NCI-H1048 (cell line): ENCODE data around the gene PKM.

Source experiments
- DNase-seq: peaks from one replicate; lab custom pipeline; 2025; lab: John Stamatoyannopoulos, UW

Gene PKM

DNA sequence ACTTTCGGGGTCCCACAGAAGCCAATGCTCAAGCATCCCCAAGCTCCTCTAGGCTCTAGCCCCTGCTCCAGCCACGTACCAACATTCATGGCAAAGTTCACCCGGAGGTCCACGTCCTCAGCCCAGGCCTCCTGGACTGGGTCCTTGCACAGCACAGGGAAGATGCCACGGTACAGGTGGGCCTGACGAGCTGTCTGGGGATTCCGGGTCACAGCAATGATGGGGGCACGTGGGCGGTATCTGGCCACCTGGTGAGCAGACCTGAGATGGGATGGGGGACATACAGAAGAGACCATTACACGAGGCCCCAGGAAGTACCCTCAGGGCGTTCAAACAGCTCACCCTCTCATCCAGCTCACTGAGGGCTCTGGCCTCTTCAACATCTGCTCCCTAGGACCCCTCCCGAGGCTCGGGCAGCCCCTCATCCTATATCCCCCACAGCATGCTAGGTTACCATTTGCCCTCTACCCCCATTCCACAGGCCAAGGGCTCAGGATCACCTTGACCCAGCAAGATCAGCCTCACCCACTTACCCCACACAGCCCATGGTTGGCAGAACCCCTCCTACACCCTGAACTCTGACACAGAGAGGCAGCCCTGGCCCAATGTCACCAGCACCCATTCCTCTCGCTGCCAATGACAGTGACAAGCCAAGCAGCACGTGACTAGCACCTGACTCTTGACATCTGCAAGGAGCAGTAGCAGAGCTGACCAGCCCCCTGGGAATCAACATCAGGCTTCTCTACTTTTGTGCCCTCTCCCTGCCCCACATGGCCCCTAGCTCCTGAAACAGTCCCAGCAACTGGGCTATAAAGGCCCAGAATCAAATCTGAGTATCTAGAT lies 30.4 kb downstream of the PKM start:
- DNase-seq = no peak

DNA sequence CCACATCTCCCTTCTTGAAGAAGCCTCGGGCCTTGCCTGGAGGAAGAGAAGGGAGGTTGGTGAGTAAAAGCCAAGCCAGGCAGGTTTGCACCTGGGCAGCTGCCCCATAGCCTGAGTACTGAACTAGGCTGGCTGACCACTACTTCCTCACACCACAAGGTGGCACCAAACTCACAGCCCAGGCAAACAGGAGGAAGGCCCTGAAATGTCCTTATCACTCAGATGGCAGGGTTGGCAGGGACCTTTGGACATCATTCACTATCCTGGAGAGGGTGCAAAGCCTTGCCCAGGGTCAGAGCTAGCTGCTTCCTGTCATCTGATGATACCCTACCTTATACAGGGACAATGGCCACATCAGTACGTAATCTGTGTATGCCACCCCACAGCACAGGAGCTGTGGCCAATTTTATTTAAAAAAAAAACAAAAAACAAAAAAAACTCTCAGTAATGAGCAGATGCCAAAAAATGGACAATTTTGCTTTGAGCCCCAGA lies 31.2 kb downstream of the PKM start:
- DNase-seq = peak; percentile 25

- no peak for DNase-seq
Measured at GRCh38 chr15:72199205-72199515, 31.8 kb downstream of the PKM start.

- DNase-seq = no peak
Measured at GRCh38 chr15:72198356-72199204, 32.4 kb downstream of the PKM start.

DNA sequence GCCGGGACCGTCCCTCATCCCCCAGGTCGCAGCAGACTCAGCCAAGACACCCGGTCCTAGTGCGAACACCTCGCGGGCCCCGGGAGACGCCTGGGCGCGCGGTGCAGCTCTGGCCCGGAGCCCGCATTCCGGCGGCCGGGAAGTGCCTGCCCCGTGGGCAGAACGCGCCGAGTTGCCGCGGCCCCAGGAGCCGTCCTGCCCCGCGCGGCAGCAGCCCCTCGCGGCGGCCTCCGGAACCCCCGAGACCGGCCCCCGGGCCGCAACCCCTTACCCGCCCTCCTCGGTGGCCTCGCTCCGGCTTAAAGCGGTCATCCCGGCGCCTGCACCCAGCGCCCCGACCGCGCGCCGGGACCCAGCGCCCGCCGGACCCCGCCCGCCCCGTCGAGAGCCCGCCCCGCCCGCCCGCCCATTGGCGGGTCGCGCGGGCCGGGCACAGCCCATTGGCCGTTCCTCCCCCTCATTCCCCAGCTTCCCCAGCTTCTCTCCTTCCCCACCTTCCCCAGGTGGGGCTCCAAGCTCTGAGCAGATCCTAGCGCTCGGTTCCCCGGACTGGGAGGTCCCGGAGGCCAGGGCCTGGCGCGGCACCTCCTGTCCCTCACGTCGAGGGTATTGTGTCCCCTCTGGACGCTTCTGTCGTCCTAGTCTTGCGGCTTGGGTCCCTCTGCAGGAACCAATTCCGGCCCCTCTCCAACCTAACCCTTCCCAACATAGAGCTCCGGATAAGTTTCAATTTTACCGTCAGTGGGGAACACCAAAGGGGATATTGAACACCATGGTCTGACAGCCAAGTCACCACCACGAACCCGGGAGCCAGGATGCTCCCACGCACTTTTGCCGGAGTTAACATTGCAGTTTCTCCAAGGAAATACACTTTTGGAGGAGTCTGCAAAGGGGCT lies 33.3 kb downstream of the PKM start, which contains the start of gene GRAMD2A:
Gene GRAMD2A (minus strand): TSS at position 328 of the 896 bp plus-strand sequence.
- no peak for DNase-seq

GRCh38 chr15:72197041-72197459 lies 33.9 kb downstream of the PKM start:
- no peak for DNase-seq

GRCh38 chr15:72196409-72197040 lies 34.5 kb downstream of the PKM start:
- no peak for DNase-seq

DNA sequence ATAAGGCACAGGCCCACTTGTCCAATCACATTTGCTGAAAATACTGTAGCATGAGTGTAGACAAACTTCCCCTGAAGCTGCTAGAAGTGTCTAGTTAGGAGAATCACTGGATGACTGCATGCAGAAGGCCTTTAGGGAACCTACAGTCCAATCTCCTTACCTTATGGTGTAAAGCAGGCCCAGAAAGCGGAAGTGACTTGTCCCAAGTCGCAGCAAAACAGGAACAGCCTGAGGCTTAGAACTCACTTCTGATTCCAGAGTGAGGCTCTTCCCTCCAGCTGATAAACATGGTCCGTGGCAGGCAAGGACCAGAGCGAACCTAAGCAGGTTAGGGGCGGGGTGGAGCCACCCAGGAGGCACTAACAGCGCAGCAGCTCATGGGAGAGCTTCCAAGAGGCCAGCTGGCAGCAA lies 35.9 kb downstream of the PKM start:
- no peak for DNase-seq

GRCh38 chr15:72193836-72194396 lies 37.1 kb downstream of the PKM start:
- no peak for DNase-seq

GRCh38 chr15:72192416-72192815 lies 38.6 kb downstream of the PKM start:
- no peak for DNase-seq

- DNase-seq = no peak
Measured at GRCh38 chr15:72189250-72189902, 41.6 kb downstream of the PKM start.

DNA sequence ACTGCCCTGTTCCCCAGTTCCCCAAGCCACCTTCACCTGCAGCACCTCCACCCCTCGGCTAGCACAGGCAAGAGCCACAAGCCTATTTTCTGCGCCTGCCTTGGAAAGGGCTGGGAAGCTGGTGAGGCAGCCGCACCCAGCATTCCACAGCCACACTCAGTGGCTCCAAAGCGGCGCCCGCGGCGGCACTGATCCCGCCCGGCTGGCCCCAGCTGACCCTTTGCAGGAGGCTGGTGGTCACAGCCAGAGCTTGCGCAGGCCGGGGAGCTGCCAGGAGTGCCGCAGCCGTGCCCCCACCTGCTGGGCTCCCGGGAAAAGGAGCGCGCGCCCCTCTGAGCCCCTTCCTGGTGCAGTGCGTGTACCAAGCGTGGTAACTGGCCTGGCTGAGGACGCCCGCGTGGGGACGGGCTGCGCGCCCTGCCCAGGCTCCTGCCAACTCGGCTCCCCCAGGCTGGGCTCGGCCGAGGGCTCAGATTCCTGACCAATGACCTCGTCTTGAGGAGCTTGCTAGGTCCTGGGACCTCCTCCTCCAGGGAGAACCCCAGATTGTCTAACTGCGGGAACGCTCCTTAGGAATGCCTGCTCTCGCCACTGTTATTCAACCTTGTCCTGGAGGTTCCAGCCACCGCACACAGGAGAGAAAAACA lies 46.7 kb downstream of the PKM start:
- DNase-seq = no peak

DNA sequence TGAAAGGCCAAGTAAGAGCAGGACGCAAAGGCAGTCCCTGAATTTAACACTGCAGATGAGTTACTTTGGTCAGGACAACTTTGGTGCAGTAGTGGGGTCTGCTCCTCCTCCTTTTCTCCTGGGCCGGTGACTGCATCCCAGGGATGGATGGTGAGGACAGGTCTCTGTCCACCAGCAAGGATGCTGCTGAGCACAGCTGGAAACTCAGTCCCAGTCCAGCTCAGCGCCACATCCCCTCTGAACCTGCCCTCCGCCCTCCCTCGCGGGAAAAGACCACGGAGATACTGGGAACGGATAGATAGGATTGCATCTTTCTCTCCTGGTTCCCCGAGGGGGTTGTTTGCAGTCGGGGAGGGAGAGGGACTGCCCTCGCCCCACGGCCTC lies 47.2 kb downstream of the PKM start:
- DNase-seq = no peak

- no peak for DNase-seq
Measured at GRCh38 chr15:72182673-72183072, 48.3 kb downstream of the PKM start.

GRCh38 chr15:72182244-72182643 lies 48.7 kb downstream of the PKM start:
- DNase-seq = no peak

DNA sequence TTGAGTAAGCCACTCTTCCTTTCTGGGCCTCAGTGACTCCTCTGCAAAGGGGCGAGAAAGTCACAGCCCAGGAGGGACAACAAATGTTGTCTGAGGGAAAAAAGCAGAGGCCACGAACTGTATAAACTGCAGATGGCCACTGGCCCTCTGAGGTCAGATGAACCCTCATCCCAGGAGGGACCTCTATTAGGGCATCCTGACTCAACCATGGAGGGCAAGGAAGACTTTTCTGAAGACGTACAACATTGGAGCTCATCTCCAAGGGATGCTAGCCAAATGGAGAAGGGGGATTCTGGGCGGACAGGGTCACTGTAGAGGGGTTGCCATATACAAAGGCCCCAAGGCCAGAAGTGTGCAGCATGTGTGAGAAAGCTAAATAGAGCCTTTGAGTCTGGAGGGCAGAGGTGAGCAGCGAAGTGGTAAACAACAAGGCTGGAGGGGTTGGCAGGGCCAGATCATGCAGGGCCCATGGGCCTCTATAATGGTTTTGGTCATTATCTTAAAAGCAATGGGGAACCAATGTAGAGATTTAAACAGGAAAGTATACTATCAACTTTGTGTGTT lies 50.1 kb downstream of the PKM start:
- no peak for DNase-seq

- DNase-seq = no peak
Measured at GRCh38 chr15:72179950-72180581, 50.9 kb downstream of the PKM start.

GRCh38 chr15:72178976-72179585 lies 51.9 kb downstream of the PKM start:
- DNase-seq = no peak

GRCh38 chr15:72176743-72177142 lies 54.2 kb downstream of the PKM start:
- no peak for DNase-seq
